G401.6 (cell line): ENCODE measurements around the gene STX8.

ENCODE experiments used
- FAIRE-seq: peaks from 2 replicates; lab custom pipeline; 2012; peaks lifted over from hg19 to GRCh38; lab: Jason Lieb, UNC

Gene STX8

DNA sequence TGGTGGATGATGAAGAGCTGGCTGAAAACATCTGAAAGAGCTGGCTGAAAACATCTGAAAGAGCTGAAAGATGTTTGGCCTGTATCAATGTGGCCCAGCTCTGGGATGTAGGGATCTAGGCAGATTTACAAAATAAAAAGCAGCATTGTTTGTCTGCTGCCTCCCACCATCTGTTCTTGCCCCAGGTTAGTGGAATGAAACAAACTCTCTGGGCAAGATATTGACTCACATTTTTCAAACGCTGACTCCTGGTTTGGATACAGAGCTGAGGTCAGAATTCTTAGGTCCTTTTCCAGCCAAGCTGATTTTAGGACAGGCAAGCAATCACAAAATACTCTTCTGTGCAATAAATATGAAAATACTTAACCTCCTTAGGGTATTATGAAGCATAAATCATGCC is 139.0 kb downstream of the STX8 start:
- no peak for FAIRE-seq

DNA sequence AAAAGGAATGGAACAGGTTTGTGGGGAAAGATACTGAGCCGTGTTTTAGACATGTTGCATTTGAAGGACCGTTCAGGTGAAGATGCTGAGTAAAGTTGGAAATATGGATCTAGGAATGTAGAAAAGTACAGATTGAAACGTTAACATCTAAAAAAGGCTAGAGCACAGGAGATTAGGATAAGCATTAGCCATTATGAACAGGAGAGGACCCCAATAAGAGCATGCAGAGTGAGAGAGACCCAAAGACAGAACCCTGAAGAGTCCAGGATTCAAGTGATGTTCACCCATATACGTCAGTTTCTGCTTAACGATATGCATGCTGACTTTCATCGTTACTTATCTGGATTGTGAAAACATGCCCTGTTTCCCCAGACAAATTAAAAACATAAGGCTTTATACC is 140.5 kb downstream of the STX8 start:
- FAIRE-seq, result no peak

DNA sequence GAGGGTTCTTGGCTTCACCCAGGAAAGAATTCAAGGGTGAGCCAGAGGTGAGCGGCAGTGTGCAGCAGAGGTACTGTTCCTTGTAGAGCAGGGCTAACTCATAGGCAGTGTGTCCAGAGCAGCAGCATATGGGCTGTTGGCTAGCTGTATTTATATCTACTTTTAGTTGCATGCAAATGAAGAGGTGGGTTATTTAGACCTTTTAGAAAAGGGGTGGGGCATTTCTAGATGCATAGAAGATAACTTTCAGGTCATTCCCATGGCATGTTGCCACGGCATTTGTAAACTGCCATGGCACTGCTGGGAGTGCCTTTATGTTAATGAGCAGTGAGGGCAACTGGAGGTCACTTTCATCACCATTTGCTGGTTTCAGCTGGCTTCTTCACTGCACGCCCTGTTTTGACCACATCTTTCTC is 141.0 kb downstream of the STX8 start:
- no peak for FAIRE-seq

GRCh38 chr17:9432934-9433421 is 142.6 kb downstream of the STX8 start:
- FAIRE-seq, result no peak

DNA sequence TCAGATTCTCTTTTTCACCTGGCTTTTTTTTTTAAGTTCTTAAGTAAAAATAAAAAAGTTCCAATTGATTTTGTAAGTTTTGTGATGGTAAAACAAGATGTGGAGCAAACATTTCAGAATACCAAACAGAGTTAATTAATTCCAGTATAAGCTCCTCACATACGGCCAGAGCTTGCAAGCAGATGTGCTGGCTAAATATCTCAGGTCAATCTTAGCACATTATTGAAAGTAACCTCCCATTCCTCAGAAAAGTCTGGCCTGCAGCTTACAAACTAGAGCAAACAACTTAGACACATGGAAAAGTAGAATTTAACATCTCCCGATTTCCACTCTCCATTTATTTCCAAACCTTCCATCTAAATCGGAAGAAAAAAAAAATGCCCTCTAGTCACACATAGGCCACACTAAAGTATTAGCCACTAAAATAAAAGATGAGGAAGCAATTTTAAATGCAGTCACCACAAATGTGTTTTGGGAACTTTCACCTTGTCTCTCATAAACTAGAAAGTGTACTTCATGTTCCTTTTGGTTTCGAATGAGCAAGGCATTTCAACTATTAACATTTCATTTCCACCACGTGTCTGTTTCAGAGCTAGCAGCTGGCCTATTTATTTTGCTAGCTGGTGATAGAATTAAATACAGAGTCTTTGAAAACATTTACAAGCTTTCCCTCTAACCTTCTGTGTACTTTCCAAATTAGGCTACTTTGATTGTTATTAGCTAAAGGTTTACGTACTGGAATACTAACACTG is 143.3 kb downstream of the STX8 start:
- FAIRE-seq, result no peak

DNA sequence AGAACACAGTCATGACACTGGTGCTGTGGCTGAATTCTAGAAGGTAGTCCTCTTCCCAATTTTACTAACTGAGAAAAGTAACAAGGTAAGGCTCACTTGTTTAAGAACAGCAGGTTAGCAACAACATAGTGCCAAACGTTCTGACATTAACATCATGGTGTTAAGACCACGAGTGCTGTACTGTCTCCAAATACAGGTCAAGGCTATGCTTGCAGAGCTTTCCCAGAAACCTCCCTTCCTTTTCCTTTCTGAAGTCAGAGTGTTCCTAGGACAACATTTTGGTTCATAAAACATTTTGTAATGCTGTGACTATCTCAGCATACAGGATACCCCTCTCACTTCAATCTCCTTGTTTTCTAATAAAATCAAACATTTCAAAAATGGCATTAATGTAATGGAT is 144.0 kb downstream of the STX8 start:
- FAIRE-seq, result no peak

- FAIRE-seq, result no peak
Observed at GRCh38 chr17:9427465-9428315, 147.9 kb downstream of the STX8 start.

DNA sequence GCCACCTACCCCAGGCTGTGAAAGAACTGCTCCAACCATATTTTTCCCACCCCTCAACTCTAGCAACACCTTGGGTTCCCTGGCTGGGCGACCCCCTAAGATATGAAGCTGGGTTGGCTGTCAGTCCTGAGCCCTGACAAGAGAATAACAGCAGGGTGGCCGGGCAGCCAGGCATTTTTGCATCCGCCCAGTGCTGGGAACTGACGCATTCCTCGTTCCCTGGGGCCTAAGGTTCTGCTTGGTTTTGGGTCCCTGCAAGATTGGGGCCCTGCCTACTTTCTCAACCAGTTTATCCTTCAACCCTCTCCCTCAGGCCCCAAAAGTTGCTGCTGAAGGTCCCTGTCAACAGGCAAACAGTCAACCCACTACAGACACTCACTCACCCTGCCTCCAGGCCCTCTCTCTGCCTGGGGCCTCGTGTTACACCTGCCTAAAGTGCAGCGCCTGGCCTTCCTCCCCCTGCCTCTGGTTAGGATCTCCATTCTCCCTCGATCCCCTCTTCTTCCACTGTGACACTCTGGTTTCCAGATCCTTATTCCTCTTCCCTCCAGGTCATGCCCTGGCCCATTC is 151.5 kb downstream of the STX8 start:
- FAIRE-seq, result no peak

GRCh38 chr17:9421525-9421924 is 154.1 kb downstream of the STX8 start:
- FAIRE-seq, result no peak

- no peak for FAIRE-seq
Observed at GRCh38 chr17:9419932-9420453, 155.6 kb downstream of the STX8 start.

DNA sequence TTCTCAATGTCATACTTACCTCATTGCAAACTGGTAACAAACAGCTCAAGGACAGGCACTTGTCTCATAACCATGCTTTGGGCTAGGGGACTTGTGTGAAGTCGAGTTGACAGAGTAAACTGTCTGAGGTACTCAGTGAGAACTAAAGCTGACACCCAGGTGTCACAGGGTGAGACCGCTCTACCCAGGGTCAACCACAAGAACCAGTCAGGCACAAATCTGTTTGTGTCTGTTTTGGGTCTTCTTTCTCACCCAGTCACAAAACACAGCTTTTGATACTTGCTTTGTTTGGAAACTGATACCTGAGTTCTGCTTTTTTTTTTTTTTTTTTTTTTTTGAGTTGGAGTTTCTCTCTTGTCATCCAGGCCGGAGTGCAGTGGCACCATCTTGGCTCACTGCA is 161.1 kb downstream of the STX8 start:
- FAIRE-seq, result no peak

DNA sequence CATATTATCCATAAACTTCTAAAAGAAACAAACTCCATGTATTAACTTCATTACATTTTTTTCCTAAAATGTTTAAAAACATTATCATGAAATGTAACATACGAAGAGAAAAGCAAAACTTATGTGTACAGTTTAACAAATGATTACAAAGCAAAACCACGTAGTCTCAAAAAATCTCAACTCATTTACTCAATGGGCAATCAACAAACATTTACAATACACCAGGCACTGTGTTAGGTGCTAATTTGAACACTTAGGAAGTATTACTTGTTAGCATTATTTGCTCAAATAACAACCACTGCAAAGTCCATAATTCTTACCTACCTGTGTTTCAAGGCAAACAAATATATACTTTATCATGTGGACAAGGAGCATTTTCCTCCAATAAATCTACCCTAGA is 164.9 kb downstream of the STX8 start:
- FAIRE-seq, result no peak

DNA sequence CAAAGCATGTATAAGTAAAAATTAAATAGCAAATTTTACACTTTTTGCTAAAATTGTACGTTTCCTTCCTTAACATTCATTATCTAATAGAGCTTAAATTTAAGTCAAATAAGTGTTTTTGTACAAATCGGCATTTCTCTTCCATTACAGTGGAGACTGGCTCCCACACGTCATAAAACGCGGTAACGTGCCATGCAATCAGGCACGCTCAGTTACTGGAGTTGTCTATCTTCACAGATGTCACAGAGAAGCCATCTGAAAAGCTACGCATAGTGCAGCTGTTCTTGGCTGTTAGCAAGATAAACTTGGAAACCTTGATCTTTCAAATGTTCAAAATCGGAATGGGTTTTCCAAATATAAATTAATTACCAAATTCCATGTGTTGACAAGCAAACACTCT is 165.3 kb downstream of the STX8 start:
- FAIRE-seq, result no peak

- FAIRE-seq, result no peak
Observed at GRCh38 chr17:9409878-9410277, 165.7 kb downstream of the STX8 start.

DNA sequence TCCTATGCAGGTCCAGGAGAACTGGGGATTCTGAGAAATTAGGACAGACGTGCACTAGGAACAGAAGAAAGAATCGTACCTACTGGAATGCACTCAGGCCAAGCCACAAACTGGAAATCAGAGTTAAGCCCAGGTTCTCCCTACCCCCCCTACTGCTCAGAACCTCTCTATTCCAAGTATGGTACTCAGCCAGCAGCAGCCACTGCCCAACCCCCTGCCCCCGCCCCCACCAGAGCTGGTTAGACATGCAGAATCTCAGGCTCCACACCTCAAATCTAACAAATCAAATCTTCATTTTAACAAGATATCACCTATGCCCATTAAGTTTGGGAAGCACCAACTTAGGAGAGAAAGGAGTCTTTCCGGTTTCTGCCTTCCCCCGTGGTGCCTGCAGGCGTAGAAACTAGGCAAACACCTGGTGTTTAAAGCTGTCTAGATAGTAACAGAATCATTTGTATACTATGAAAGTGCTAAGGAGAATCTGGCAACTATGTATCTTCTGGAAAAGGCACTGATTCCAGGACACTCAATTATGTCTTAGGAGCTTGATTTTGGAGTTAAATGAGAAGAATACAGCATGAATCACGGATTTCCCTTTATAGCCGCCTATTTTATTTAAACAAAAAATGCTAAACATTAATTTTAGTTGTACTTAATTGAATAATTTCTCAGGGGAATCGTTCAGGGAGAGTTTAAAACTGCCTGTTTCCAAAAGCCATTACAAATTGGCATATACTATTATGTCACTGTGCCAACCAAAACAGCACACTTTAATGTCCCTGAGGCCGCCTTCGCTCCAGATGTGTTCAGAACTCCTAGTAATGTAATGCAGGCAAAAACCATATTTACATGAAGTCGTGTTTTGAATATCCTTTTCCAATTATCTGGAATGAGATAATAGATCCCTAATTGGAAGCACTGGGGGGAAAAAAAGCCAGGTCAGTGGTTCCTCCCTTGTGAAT is 166.5 kb downstream of the STX8 start:
- no peak for FAIRE-seq

GRCh38 chr17:9408381-9408780 is 167.2 kb downstream of the STX8 start:
- FAIRE-seq, result no peak

DNA sequence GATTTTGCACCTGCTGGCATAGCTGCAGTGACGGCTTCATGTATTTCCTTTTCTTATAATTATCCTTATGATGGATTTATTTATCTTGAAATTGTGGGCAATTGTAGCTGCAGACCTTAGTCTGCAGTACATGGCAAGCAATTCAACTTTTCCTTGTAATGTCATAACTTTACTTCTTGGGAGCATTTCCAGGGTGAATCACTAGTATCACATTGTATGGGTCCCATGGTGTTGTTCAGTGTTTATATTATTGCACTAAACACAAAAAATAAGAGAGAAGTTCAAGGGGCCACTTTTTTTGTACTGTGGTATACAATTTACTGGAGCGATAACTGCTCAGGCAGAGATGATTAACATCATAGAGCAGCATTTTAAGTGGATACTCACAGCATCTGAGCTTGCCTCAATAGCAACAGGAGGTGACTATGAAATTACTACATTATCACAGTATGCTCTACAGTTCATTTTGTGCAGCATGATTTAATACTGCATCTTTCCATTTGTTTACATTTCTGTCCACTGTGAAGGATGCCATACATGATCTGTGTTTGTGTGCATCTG is 169.5 kb downstream of the STX8 start:
- FAIRE-seq, result no peak

- no peak for FAIRE-seq
Observed at GRCh38 chr17:9403257-9403656, 172.4 kb downstream of the STX8 start.

GRCh38 chr17:9402590-9403199 is 172.9 kb downstream of the STX8 start:
- FAIRE-seq, result no peak

DNA sequence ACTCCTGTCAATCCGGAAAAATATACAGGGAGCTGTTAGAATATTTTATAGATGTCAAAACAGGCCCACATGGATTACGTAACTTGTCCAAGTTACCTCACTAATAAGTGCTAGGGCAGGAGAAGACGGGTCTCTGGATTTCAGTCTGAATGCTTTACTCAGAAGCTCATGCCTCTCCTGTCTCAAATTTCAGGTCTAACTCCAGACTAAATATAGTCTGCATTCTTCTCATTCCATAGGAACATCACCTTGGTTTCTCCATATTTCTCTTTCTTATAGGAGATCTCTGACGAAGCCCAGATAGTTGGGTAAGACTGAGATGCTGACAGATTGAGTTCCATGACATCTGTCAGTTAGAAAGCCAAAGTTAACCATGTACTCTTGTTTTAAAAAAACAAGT is 174.2 kb downstream of the STX8 start:
- FAIRE-seq, result no peak

DNA sequence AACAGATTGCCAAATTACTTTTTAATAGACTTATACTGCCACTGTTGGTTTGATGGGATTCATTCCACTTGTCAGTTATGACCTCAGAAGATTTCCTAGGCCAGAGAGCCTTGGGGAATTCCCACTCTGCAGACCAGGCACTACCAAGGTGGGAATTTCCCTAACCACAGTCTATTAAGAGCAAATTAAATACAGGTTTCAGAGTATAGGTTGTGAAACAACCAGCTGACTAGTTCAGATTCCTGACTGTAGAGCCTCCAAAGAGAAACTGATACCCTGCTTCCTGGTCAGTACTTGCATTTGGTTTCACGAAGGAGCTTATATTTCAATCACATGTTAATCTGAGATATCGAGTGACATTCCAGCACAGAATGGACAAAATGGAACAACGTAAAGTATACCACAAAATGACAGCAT is 186.5 kb downstream of the STX8 start:
- no peak for FAIRE-seq
